Measurements from ENCODE around the gene EDIL3.
A peak's percentile ranks its signal among the peaks of the same experiment; 100 is the strongest.

EDIL3 gene

GRCh38 chr5:84384604-84385575 lies at the start of gene EDIL3:
Gene EDIL3, minus strand, starts transcription at chr5:84384880. Its CDS starts 506 bp downstream, at chr5:84384374.
- no peaks in the 10 kb centered on the region; the same call in 1 of the 2 replicates for H3K27me3 ChIP-seq (replicated peaks; ENCODE audit: control insufficient read depth, insufficient read depth, low read length)
- peak; percentile 1 for DNase-seq (ENCODE audit: extremely low read depth, insufficient read length)
- TF ChIP-seq CTCF (IDR thresholded peaks at IDR 0.05; ENCODE audit: insufficient read depth, low read length, poor library complexity, severe bottlenecking): no peak
- H3K4me3 ChIP-seq (replicated peaks; ENCODE audit: low read depth, low read length): no peak within 1 kb of the TSS
- no peaks in the 10 kb centered on the region for H3K36me3 ChIP-seq (ENCODE audit: control insufficient read depth, insufficient read depth, low read length)

GRCh38 chr5:84433461-84433860 lies 48.8 kb upstream of the EDIL3 start:
- no peak for DNase-seq (ENCODE audit: extremely low read depth, insufficient read length)
- no peak for TF ChIP-seq CTCF (IDR thresholded peaks at IDR 0.05; ENCODE audit: insufficient read depth, low read length, poor library complexity, severe bottlenecking)
- Histone ChIP-seq H3K27me3 (replicated peaks; ENCODE audit: control insufficient read depth, insufficient read depth, low read length) (no peaks in the 10 kb centered on the region), H3K4me3 (replicated peaks; ENCODE audit: low read depth, low read length) (no peak overlapping the region), H3K36me3 (ENCODE audit: control insufficient read depth, insufficient read depth, low read length) (no peaks in the 10 kb centered on the region)

- TF ChIP-seq CTCF (IDR thresholded peaks at IDR 0.05; ENCODE audit: insufficient read depth, low read length, poor library complexity, severe bottlenecking): no peak
- Histone ChIP-seq H3K4me3 (replicated peaks; ENCODE audit: low read depth, low read length) (no peak overlapping the region), H3K27me3 (replicated peaks; ENCODE audit: control insufficient read depth, insufficient read depth, low read length) (no peaks in the 10 kb centered on the region), H3K36me3 (ENCODE audit: control insufficient read depth, insufficient read depth, low read length) (no peaks in the 10 kb centered on the region)
- no peak for DNase-seq (ENCODE audit: extremely low read depth, insufficient read length)
Measured at GRCh38 chr5:84430863-84431663, 46.4 kb upstream of the EDIL3 start.

GRCh38 chr5:84430079-84430478 lies 45.4 kb upstream of the EDIL3 start:
- no peak for DNase-seq (ENCODE audit: extremely low read depth, insufficient read length)
- Histone ChIP-seq H3K36me3 (ENCODE audit: control insufficient read depth, insufficient read depth, low read length) (no peaks in the 10 kb centered on the region), H3K4me3 (replicated peaks; ENCODE audit: low read depth, low read length) (no peak overlapping the region), H3K27me3 (replicated peaks; ENCODE audit: control insufficient read depth, insufficient read depth, low read length) (no peaks in the 10 kb centered on the region)
- TF ChIP-seq CTCF (IDR thresholded peaks at IDR 0.05; ENCODE audit: insufficient read depth, low read length, poor library complexity, severe bottlenecking): no peak

GRCh38 chr5:84425365-84425881 lies 40.7 kb upstream of the EDIL3 start:
- Histone ChIP-seq H3K27me3 (replicated peaks; ENCODE audit: control insufficient read depth, insufficient read depth, low read length) (no peaks in the 10 kb centered on the region), H3K36me3 (ENCODE audit: control insufficient read depth, insufficient read depth, low read length) (no peaks in the 10 kb centered on the region), H3K4me3 (replicated peaks; ENCODE audit: low read depth, low read length) (no peak overlapping the region)
- TF ChIP-seq CTCF (IDR thresholded peaks at IDR 0.05; ENCODE audit: insufficient read depth, low read length, poor library complexity, severe bottlenecking): no peak
- DNase-seq (ENCODE audit: extremely low read depth, insufficient read length): no peak

All from GM06990 (cell line).